SK-N-SH (cell line): Measurements from ENCODE around the gene TMEM123. TPM values are rescaled to one million over a fixed set of nuclear protein-coding genes. Genes with fewer than 3 reads are reported as not detected.

Experiments used
- CTCF ChIA-PET: fragments of 300-600, 350-600 bp; formaldehyde crosslinking; extraction: SDS; loops from one replicate; lab custom pipeline; 2021; lab: Yijun Ruan, JAX
- POLR2A ChIA-PET: fragments of 350-600 bp; sonication (Branson Sonifier 250); formaldehyde crosslinking; extraction: SDS; loops from one replicate; lab custom pipeline; 2020; ENCODE audit warnings: antibody characterized with exemption, inconsistent platforms; lab: Yijun Ruan, JAX
- DNase-seq: peaks from one replicate; pipeline ENCODE4 v3.0.0; 2012
- H2AFZ ChIP-seq: fragments of 200-600 bp; sonication (generic); 2 replicates; pipeline ENCODE4 v1.8.1; 2016; ENCODE audit warnings: antibody characterized with exemption, mild to moderate bottlenecking, low read depth
- H3F3A ChIP-seq: fragments of 200-600 bp; sonication (generic); replicated peaks from 2 replicates; pipeline ENCODE3; 2016; ENCODE audit warnings: antibody characterized with exemption, mild to moderate bottlenecking; ENCODE audit not compliant: insufficient read depth
- H3K27ac ChIP-seq, 2 experiments: fragments of 200-500 bp in 1 of 2; fragments of 200-600 bp in 1 of 2; sonication (Bioruptor generic) in 1 of 2; sonication (generic), shearing (Covaris generic) in 1 of 2; 2 replicates each; pipeline versions ENCODE4 v1.5.1 to v1.6.1; 2014 to 2016; ENCODE audit warnings: low read depth in 2 of 2, inconsistent platforms in 1 of 2, low read length in 1 of 2, mild to moderate bottlenecking in 1 of 2, mixed read lengths in 1 of 2
- H3K27me3 ChIP-seq: fragments of 200-600 bp; sonication (generic), shearing (Covaris generic); 2 replicates; pipeline ENCODE4 v1.6.1; 2016; ENCODE audit warnings: mixed run types; ENCODE audit not compliant: insufficient read depth
- H3K36me3 ChIP-seq, 2 experiments: fragments of 200-500 bp in 1 of 2; fragments of 200-600 bp in 1 of 2; sonication (Bioruptor generic) in 1 of 2; sonication (generic) in 1 of 2; replicated peaks in 1 of 2; 2 replicates each; pipeline versions ENCODE3 to v1.5.1; 2014 to 2016; ENCODE audit warnings: low read length in 1 of 2, mild to moderate bottlenecking in 1 of 2; ENCODE audit not compliant: insufficient read depth in 2 of 2, control insufficient read depth in 1 of 2
- H3K4me1 ChIP-seq, 2 experiments: fragments of 200-500 bp in 1 of 2; fragments of 200-600 bp in 1 of 2; sonication (Bioruptor generic) in 1 of 2; sonication (generic), shearing (Covaris generic) in 1 of 2; 2 replicates each; pipeline versions ENCODE4 v1.5.1 to v1.6.1; 2014 to 2016; ENCODE audit warnings: low read depth in 1 of 2, low read length in 1 of 2, mixed run types in 1 of 2; ENCODE audit not compliant: insufficient read depth in 2 of 2, control insufficient read depth in 1 of 2
- H3K4me2 ChIP-seq: fragments of 200-600 bp; sonication (generic), shearing (Covaris generic); 2 replicates; pipeline ENCODE4 v1.6.1; 2017; ENCODE audit warnings: mixed run types
- H3K4me3 ChIP-seq, 2 experiments: fragments of 200-500 bp in 1 of 2; fragments of 200-600 bp in 1 of 2; sonication (Bioruptor generic) in 1 of 2; sonication (generic), shearing (Covaris generic) in 1 of 2; 2 replicates each; pipeline versions ENCODE4 v1.5.1 to v1.8.1; 2014 to 2016; ENCODE audit warnings: low read depth in 2 of 2, inconsistent platforms in 1 of 2, low read length in 1 of 2, mild to moderate bottlenecking in 1 of 2, mixed read lengths in 1 of 2, moderate library complexity in 1 of 2
- H3K79me2 ChIP-seq: fragments of 200-600 bp; sonication (generic); 2 replicates; pipeline ENCODE4 v1.8.1; 2017; ENCODE audit warnings: mild to moderate bottlenecking; ENCODE audit not compliant: insufficient read depth
- H3K9ac ChIP-seq: fragments of 200-600 bp; sonication (generic); 2 replicates; pipeline ENCODE4 v1.6.1; 2017; ENCODE audit warnings: mixed run types
- H3K9me2 ChIP-seq: fragments of 200-600 bp; sonication (generic); 2 replicates; pipeline ENCODE4 v1.6.1; 2017; ENCODE audit warnings: mixed run types
- H3K9me3 ChIP-seq: fragments of 200-600 bp; sonication (generic); 2 replicates; pipeline ENCODE4 v1.6.1; 2017; ENCODE audit warnings: mixed run types, mild to moderate bottlenecking, moderate library complexity
- H4K20me1 ChIP-seq: fragments of 200-600 bp; sonication (generic); 2 replicates; pipeline ENCODE4 v1.6.1; 2017; ENCODE audit warnings: mild to moderate bottlenecking, mixed run types; ENCODE audit not compliant: insufficient read depth
- CTCF ChIP-seq: fragments of 200-600 bp; sonication (generic); IDR thresholded peaks from 2 replicates; pipeline ENCODE4 v1.6.1; 2017; ENCODE audit warnings: antibody characterized with exemption, mild to moderate bottlenecking, moderate library complexity
- EP300 ChIP-seq, 2 experiments: IDR thresholded peaks; 2 replicates each; pipeline versions ENCODE4 v1.4.0 to v1.6.1; 2012; ENCODE audit warnings: borderline replicate concordance in 1 of 2, low read depth in 1 of 2, low read length in 1 of 2
- GABPA ChIP-seq: IDR thresholded peaks from 2 replicates; pipeline ENCODE4 v1.4.0; 2012; ENCODE audit warnings: low read depth, mild to moderate bottlenecking
- IRF3 ChIP-seq: fragments of 150-350 bp; IDR thresholded peaks from 2 replicates; pipeline ENCODE4 v1.6.1; 2016; ENCODE audit warnings: mild to moderate bottlenecking, low read depth, low read length
- MAX ChIP-seq: IDR thresholded peaks from 2 replicates; pipeline ENCODE4 v1.4.0; 2012; ENCODE audit warnings: low read depth
- MEF2A ChIP-seq: IDR thresholded peaks from 2 replicates; pipeline ENCODE4 v1.4.0; 2012; ENCODE audit warnings: low read depth, borderline replicate concordance
- MXI1 ChIP-seq: IDR thresholded peaks from 2 replicates; pipeline ENCODE4 v1.6.1; 2012; ENCODE audit warnings: mild to moderate bottlenecking, low read depth, low read length, improper control_type of control experiment
- NFIC ChIP-seq: IDR thresholded peaks from 2 replicates; pipeline ENCODE4 v1.4.0; 2012; ENCODE audit warnings: borderline replicate concordance
- NRF1 ChIP-seq: IDR thresholded peaks from 2 replicates; pipeline ENCODE4 v1.6.1; 2012; ENCODE audit warnings: low read depth, mild to moderate bottlenecking, low read length
- PBX3 ChIP-seq: IDR thresholded peaks from 2 replicates; pipeline ENCODE4; 2012
- RAD21 ChIP-seq: IDR thresholded peaks from 2 replicates; pipeline ENCODE4 v1.6.1; 2012; ENCODE audit warnings: mild to moderate bottlenecking, low read length
- RCOR1 ChIP-seq: fragments of 150-350 bp; IDR thresholded peaks from 2 replicates; pipeline ENCODE4 v1.6.1; 2017; ENCODE audit warnings: antibody characterized with exemption, low read length
- REST ChIP-seq: IDR thresholded peaks from 2 replicates; pipeline ENCODE4 v1.6.1; 2012; ENCODE audit warnings: mild to moderate bottlenecking, low read depth, low read length, moderate library complexity
- TEAD4 ChIP-seq: IDR thresholded peaks from 2 replicates; pipeline ENCODE4 v1.4.0; 2012; ENCODE audit warnings: mild to moderate bottlenecking, borderline replicate concordance; ENCODE audit not compliant: insufficient read depth
- USF1 ChIP-seq: IDR thresholded peaks from 2 replicates; pipeline ENCODE4 v1.4.0; 2012; ENCODE audit warnings: low read depth, borderline replicate concordance
- ZBTB33 ChIP-seq: IDR thresholded peaks from 2 replicates; pipeline ENCODE4 v1.4.0; 2012; ENCODE audit warnings: low read depth, borderline replicate concordance
- WGBS: methylation state at CpG from one replicate; pipeline ENCODE4 v1.1.6; 2017; ENCODE audit warnings: low lambda C conversion rate; 5-methylcytosine and 5-hydroxymethylcytosine counted together
- polyA plus RNA-seq, 3 experiments: library from polyadenylated mRNA; depleted of rRNA; stranded (reverse); fragments of >200 nt; gene quantifications; 2 replicates each; pipeline ENCODE4 v1.2.3, GENCODE V29; 2012

Gene TMEM123
- polyA plus RNA-seq, 1 of the 3 experiments (the other 2 are of a cell fraction) = 86.1 TPM

- Histone ChIP-seq H3K79me2 (no peaks in the 10 kb centered on the region), H4K20me1 (no peaks in the 10 kb centered on the region), H3K4me2 (no peak overlapping the region), H3K9ac (no peak overlapping the region), H3K4me1 (peaks cover 2 to 13% of the 10 kb centered on the region in 2 experiments; a peak in 2 of 4 replicates), H3K27ac (no peak overlapping the region), H3K36me3 (no peaks in the 10 kb centered on the region), H3K27me3 (no peaks in the 10 kb centered on the region), H3K9me3 (no peaks in the 10 kb centered on the region), H2AFZ (peak overlapping the region; percentile 69; the same call in 1 of the 2 replicates), H3K4me3 (no peak overlapping the region), H3K9me2 (no peaks in the 10 kb centered on the region), H3F3A (no peaks in the 10 kb centered on the region)
- POLR2A ChIA-PET = no interaction called here
- no peak for DNase-seq
- TF ChIP-seq CTCF (no peak), MAX (no peak), TEAD4 (no peak), EP300 (IDR thresholded peaks at IDR 0.05; ENCODE audit: borderline replicate concordance in 1 of 2, low read depth in 1 of 2, low read length in 1 of 2) (no peak), MEF2A (no peak), RAD21 (no peak), NFIC (no peak), PBX3 (no peak)
- CTCF ChIA-PET = interaction anchor here (1.4 to 1.7 kb wide), 3 partner anchors 10 to 86 kb away, joined by 3 to 8 read pairs (median 7); no protein-coding TSS in a partner anchor
- WGBS = 13% methylated on average over 1 of the region's 1 CpG
These were observed 24.2 kb upstream of the TMEM123 start for GRCh38 chr11:102476812-102477211.

- Histone ChIP-seq H3K4me1 (peaks cover 2 to 13% of the 10 kb centered on the region in 2 experiments; a peak in 2 of 4 replicates), H3K9me3 (no peaks in the 10 kb centered on the region), H3F3A (no peaks in the 10 kb centered on the region), H3K4me3 (no peak overlapping the region), H3K27me3 (no peaks in the 10 kb centered on the region), H2AFZ (peak overlapping the region; percentile 69; the same call in 1 of the 2 replicates), H3K36me3 (no peaks in the 10 kb centered on the region), H3K79me2 (no peaks in the 10 kb centered on the region), H3K4me2 (no peak overlapping the region), H3K9me2 (no peaks in the 10 kb centered on the region), H3K27ac (no peak overlapping the region), H3K9ac (no peak overlapping the region), H4K20me1 (no peaks in the 10 kb centered on the region)
- CTCF ChIA-PET = interaction anchor here (1.4 to 1.7 kb wide), 3 partner anchors 9 to 85 kb away, joined by 3 to 8 read pairs (median 7); no protein-coding TSS in a partner anchor
- DNase-seq = no peak
- 60% methylated on average over 1 of the region's 1 CpG for WGBS
- POLR2A ChIA-PET = no interaction called here
- TF ChIP-seq RCOR1 = no peak
- TF ChIP-seq NRF1 = no peak
- no peak for TF ChIP-seq GABPA
- TF ChIP-seq REST = no peak
- TF ChIP-seq MEF2A = no peak
- TF ChIP-seq MXI1 = no peak
- TF ChIP-seq ZBTB33 = no peak
- TF ChIP-seq USF1 = no peak
- no peak for TF ChIP-seq IRF3
These were observed 23.5 kb upstream of the TMEM123 start for GRCh38 chr11:102476069-102476468.
